Hepatocyte (in vitro differentiated cells): Measurements from ENCODE around the gene HS2ST1.

Source experiments
- EZH2 ChIP-seq: fragments of 200-600 bp; sonication (generic); IDR thresholded peaks from 2 replicates; pipeline ENCODE4 v1.6.1; 2016; ENCODE audit warnings: antibody characterized with exemption, mild to moderate bottlenecking, borderline replicate concordance
- EZH2phosphoT487 ChIP-seq: fragments of 200-600 bp; sonication (generic); IDR thresholded peaks from one replicate; pipeline ENCODE4 v1.6.1; 2018; ENCODE audit warnings: antibody characterized with exemption, mild to moderate bottlenecking, low read depth, moderate library complexity; ENCODE audit not compliant: unreplicated experiment, severe bottlenecking
- TF ChIP-seq, protein P1 (sequence below): fragments of 200-600 bp; sonication (generic); IDR thresholded peaks from 2 replicates; pipeline ENCODE4 v1.5.1; 2016; ENCODE audit warnings: antibody characterized with exemption, mild to moderate bottlenecking; ENCODE audit not compliant: poor library complexity

DNA sequence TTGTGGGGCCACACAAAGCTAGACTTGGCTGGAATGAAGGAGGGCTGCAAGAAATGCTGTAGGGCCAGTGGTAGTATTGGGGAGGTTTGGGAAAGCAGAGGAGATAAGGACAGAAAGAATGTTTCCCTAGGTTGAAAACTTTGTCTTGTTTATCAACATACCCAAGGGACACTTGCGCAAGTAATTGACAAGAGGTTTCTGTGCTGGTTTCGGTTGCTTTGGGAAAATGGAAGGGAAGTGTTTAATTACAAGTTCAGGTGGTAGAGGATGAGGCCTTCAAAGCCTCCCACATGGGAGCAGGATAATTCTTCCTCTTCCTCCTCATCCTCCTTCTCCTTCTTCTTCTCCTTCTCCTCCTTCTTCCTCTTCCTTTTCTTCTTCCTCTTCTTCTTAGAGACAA, 232.1 kb downstream of the HS2ST1 start:
- TF ChIP-seq, protein P1, sequence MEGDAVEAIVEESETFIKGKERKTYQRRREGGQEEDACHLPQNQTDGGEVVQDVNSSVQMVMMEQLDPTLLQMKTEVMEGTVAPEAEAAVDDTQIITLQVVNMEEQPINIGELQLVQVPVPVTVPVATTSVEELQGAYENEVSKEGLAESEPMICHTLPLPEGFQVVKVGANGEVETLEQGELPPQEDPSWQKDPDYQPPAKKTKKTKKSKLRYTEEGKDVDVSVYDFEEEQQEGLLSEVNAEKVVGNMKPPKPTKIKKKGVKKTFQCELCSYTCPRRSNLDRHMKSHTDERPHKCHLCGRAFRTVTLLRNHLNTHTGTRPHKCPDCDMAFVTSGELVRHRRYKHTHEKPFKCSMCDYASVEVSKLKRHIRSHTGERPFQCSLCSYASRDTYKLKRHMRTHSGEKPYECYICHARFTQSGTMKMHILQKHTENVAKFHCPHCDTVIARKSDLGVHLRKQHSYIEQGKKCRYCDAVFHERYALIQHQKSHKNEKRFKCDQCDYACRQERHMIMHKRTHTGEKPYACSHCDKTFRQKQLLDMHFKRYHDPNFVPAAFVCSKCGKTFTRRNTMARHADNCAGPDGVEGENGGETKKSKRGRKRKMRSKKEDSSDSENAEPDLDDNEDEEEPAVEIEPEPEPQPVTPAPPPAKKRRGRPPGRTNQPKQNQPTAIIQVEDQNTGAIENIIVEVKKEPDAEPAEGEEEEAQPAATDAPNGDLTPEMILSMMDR = no peak
- TF ChIP-seq EZH2phosphoT487 = no peak
- TF ChIP-seq EZH2 = no peak
